Fibroblast of skin of left quadriceps (primary cell): ENCODE data around the gene SPATA12.

ENCODE experiments used
- DNase-seq, 2 experiments: peaks; one replicate each; pipeline ENCODE4 v3.0.0-alpha.2; 2013; ENCODE audit warnings: low read depth in 2 of 2

Gene SPATA12

DNA sequence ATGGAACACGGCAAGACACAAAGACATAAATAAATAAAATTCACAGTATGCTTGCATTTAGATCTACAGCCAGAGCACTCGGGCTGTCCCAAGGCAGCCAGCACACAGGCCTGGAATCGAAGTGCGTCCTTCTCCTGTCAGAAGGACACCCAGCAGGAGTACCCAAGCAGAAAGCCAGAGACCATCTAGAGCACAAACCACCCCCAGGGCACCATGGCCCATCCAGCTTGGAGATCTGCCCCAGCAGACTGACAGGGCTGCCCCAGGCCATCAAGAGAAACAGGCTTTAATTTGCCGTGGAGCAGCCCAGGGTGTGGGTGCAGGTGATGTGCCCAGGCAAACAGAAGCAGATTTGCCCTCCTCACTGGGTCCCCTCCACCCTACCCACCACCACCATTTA, 7.8 kb upstream of the SPATA12 start:
- DNase-seq = no peak

GRCh38 chr3:57053122-57053521, 7.3 kb upstream of the SPATA12 start:
- no peak for DNase-seq

- DNase-seq = no peak
Observed at GRCh38 chr3:57057351-57057750, 3.1 kb upstream of the SPATA12 start.

GRCh38 chr3:57059411-57059810, 1.1 kb upstream of the SPATA12 start:
- DNase-seq = no peak

- DNase-seq = no peak
Observed at GRCh38 chr3:57061556-57061955, 1.1 kb downstream of the SPATA12 start.

DNA sequence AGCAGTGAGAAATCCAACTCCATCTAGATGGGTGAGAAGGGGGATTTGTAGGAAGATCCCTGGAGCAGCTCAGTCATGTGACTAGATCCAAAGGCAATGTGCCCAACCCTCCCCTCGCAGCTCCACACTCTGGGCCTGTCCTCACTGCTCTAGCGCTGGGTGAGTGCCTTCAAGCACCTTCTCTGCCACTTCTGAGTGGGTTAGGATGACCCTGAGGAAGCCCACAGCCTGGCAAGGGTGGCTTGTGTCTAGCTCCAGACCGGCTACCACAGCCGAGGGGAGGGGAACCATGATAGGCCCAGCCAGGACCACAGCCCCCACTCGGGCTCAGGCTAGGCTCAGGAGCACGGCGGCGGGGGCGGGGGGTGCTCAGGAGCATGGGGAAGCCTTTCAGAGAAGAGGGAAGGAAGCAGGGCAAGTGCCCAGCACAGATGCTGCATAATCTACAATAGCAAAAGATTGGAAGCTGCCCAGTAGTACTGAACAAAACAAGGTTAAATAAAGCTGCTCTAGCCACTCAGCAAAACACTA, 1.7 kb downstream of the SPATA12 start:
- no peak for DNase-seq

- no peak for DNase-seq
Observed at GRCh38 chr3:57063032-57063431, 2.6 kb downstream of the SPATA12 start.

- no peak for DNase-seq
Observed at GRCh38 chr3:57064001-57064400, 3.5 kb downstream of the SPATA12 start.

DNA sequence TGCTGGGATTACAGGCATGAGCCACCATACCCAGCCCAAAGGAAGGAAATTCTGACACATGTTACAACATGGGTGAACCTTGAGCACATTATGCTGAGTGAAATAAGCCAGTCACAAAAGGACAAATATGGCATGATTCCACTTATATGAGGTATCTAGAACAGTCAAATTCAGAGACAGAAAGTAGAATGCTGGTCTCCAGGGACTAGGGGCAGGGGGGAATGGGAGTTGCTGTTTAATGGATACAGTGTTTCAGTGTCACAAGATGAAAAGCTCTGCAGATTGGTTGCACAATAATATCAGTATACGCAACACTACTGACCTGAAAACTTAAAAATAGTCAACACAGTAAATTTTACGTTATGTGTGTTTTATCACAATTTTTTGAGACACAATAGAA, 4.1 kb downstream of the SPATA12 start:
- no peak for DNase-seq

DNA sequence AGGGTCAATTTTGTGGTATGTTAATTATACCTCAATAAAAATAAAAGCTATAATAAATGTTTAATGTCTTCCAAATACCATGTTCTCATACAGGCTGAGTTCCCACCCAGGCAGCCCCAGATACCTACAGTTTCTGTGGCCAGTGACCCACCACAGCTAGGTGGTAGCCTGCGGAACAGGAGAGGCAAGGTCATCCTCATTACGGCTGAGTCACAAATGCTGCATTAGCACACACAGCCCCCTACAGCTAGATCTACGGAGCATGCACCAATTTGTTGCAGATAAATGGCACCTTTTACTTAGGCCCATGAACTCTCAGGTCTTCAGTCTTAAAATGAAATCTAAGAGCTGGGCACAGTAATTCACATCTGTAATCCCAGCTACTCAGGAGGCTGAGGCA, 5.1 kb downstream of the SPATA12 start:
- no peak for DNase-seq

DNA sequence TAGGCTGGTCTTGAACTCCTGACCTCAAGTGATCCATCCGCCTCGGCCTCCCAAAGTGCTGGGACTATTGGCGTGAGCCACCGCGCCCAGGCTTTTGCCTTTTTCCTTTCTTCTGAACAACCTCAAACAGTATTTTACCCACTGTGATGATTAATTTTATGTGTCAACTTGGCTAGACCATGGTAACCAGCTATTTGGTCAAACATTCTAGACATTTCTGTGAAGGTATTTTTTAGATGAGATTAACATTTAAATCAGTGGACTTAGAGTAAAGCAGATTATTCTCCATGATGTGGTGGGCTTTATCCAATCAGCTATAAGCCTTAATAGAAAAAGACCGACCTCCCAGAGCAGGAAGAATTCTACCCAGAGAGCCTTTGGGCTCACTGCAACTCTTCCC, 6.0 kb downstream of the SPATA12 start:
- DNase-seq = no peak

- peak; percentile 70 to 71 for DNase-seq
Observed at GRCh38 chr3:57068437-57069089, 8.1 kb downstream of the SPATA12 start.

DNA sequence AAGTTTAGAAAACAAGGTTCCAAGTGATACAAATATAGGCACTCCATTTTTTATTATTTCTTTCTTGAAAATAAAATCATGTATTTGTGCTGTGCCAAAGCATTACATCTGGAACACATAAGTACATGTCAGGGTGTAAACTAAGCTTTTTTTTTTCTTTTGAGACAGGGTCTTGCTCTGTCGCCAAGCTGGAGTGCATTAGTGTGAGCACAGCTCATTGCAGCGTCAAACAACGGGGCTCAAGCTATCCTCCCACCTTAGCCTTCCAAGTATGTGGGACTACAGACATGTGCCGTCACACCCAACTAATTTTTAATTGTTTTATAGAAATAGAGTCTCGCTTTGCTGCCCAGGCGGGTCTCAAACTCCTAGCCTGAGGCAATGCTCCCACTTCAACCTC, 9.0 kb downstream of the SPATA12 start:
- no peak for DNase-seq

DNA sequence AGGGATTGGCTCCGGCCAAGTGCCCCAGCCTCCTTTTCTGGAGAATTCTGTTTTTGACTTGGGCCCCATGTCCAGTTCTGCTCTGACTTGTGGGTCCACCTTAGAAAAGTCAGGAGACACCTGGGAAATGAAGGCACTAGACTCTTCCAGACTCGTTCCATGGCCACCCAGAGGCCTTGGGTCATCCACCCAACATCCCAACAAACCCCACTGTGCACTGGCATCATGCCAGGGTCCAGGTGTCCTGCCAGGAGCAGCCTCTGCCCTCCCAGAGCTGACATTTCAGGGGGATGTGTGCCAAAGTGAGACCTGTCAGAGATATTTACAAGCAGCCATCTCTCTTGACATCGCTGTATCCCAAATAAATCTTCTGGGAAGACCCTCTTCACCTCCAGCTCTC, 13.2 kb downstream of the SPATA12 start:
- no peak for DNase-seq

GRCh38 chr3:57074135-57074534, 13.7 kb downstream of the SPATA12 start:
- DNase-seq = no peak

DNA sequence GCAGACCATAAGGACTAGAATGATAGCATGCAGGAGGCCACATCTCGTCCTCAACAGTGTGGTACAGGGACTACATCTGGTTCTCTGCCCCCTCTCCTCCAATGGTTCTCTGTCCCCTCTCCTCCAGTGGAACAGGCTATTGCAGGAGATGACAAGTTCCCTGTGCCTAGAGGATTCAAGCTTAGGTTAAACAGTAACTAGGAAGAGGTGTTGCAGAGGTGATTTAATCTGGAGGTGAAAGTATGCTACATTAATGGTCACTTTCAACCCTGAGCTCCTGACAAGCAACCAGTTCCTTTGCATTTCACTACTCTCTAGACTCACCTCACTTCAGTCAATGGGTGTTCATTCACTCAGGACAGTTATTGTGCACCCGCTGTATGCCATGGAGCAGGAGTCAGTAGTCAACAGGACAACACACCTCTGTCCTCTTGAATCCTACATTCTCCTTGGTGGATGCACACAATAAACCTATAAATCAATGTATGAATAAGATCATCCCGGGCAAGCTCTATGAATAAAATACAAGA, 16.0 kb downstream of the SPATA12 start:
- DNase-seq = no peak

- no peak for DNase-seq
Observed at GRCh38 chr3:57077630-57078343, 17.3 kb downstream of the SPATA12 start.

DNA sequence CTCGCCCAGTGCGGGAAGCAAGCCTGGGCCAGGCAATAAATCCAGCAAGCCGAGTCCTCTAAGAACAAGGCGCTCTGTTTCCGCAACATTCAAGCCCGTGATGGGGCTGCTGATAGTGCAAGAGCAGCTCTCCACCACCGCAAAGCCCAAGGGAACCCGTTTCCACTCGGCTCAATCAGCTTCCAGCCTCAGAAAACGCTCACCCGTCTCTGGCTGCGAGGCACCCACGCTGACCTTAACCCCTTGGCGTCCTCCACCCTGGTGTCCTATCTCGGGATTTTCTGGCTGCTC, 17.8 kb downstream of the SPATA12 start:
- no peak for DNase-seq

DNA sequence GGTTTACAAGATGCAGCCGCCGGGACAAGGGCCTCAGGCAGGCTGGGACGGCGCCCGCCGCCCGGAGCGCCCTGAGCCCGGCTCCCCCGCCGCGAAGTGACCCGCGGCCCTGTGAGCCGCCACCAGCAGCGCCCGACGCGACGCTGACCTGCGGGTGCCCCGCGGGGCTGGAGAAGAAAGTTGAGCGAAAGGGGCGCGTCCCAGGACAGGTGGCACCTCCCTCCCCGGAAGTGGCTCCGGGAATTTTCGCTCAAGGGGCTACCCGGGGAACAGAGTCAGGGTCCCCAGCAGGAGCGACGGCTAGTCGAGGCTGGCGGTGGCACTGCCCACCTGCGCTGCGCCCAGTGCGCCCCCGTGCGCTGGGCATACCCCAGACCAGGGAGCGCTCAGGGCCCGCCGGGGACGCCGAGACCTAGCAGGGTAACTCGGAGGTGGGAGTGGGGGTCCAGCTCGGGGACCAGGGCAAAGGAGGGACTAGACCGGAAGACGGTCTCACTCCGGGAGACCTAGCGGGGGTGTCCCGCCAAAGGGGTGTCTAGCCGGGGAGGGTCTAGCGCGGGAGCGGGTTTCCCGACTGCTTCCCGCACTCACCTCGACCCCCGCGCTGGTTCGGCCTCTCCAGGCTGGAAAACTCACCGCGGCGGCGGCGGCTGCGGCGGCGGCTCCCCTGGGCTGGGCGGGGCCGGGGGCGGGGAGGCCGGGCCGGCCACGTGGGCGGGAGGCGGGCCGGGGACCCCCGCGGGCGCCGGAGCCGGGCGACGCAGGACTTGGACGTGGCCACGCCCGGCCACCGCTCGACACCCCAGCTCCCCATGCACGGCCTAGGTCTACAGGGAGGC, 18.4 kb downstream of the SPATA12 start:
- DNase-seq = no peak

GRCh38 chr3:57079474-57079831, 19.0 kb downstream of the SPATA12 start:
- DNase-seq = no peak

- DNase-seq = no peak
Observed at GRCh38 chr3:57080171-57080570, 19.7 kb downstream of the SPATA12 start.

GRCh38 chr3:57081173-57081572, 20.7 kb downstream of the SPATA12 start:
- no peak for DNase-seq

DNA sequence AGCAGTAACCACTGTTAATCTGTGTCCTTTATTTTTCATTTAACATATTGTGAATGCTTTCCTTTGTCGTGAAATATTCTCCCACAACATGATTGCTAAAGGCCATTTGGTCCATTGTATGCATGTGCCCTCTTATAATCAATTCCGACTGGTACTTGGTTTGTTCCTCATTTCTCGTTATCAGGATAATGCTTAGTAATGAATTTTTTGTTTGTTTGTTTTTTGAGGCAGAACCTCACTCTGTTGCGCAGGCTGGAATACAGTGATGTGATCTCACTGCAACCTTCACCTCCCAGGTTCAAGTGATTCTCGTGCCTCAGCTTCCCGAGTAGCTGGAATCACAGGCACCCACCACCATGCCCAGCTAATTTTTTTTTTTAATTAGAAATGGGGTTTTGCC, 22.0 kb downstream of the SPATA12 start:
- no peak for DNase-seq
